GM12864 (cell line): ENCODE measurements around the gene GRIA4.
"Not testable (repeated sequence)": the region's sequence is repeated elsewhere in the genome, so short reads cannot be mapped to it uniquely, and the experiment has no call there.

ENCODE experiments used
- DNase-seq: peaks from one replicate; pipeline ENCODE4 v3.0.0-alpha.2; 2011; ENCODE audit warnings: low read depth
- H3K4me3 ChIP-seq: 2 replicates; pipeline ENCODE4 v1.5.1; 2011; ENCODE audit warnings: mild to moderate bottlenecking, low read depth, low read length, control low read depth
- CTCF ChIP-seq: IDR thresholded peaks from 2 replicates; pipeline ENCODE4 v1.5.1; 2011; ENCODE audit warnings: low read depth, mild to moderate bottlenecking, moderate library complexity, low read length, control low read depth, inconsistent platforms; ENCODE audit errors: missing control alignments

Gene GRIA4

DNA sequence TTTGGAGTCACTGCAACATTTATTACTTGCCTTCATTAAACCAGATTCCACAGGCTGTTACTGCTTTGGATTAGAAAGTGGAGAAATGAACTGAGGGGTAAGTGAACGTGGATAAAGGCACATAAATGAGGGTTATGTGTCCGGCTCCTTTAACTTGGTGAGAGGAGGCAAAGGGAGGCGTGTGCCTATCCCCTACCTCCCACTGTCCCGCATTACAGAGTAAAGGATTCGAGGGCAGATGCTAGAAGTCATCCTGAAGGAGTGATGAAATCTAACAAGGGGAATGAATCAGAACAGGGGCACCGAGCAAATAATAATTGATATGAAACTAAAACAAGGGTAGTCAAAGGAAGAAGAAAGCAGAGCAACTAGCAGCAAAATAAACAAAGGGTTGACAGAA is 147.2 kb downstream of the GRIA4 start:
- TF ChIP-seq CTCF, result no peak
- DNase-seq, result no peak
- no peak overlapping the region for H3K4me3 ChIP-seq

DNA sequence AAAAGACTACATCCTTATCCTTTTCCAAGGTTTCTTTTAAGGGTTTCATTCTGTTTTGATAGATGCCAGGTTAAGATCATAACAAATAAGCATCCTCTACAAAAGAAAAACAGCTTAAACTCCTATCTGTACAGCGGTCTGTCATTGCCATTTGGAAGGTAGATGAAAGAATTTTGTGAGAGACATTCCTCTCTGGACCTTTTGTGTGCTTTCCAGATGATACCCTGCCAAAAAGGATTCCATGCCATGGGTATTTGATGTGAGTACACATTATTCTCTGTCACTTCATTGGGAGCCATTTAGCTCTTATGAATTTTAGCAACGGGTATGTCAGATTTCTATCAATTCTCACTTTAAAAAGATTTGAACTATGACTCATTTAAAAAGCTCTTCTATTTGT is 153.7 kb downstream of the GRIA4 start:
- no peak overlapping the region for H3K4me3 ChIP-seq
- DNase-seq, result no peak
- TF ChIP-seq CTCF, result no peak

DNA sequence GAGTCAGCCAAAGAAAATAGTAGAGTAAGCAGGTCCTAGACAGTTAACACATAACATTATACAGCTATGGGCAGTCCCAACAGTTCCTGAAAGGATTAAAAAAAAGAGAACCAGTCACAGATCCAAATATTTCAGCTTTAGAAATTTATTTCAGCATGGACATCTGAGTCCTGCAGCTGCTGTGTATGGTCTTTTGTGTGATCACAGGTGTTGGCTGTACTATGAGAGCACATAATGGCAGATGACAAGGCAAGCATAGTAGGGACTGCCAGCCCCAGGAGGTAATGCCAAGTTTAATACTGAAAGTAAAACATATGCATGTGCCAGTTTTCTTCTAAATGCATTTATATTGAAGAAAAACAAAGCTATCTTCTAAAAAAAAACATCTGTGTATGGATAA is 158.1 kb downstream of the GRIA4 start:
- no peak overlapping the region for H3K4me3 ChIP-seq
- DNase-seq, result no peak
- TF ChIP-seq CTCF, result no peak

GRCh38 chr11:105769627-105770026 is 159.8 kb downstream of the GRIA4 start:
- DNase-seq, result no peak
- TF ChIP-seq CTCF, result no peak
- H3K4me3 ChIP-seq, result no peak overlapping the region

GRCh38 chr11:105773452-105773851 is 163.6 kb downstream of the GRIA4 start:
- DNase-seq, H3K4me3 ChIP-seq: not testable (repeated sequence)

- no peak for TF ChIP-seq CTCF
- no peak for DNase-seq
Observed at GRCh38 chr11:105774899-105775298, 165.0 kb downstream of the GRIA4 start.

DNA sequence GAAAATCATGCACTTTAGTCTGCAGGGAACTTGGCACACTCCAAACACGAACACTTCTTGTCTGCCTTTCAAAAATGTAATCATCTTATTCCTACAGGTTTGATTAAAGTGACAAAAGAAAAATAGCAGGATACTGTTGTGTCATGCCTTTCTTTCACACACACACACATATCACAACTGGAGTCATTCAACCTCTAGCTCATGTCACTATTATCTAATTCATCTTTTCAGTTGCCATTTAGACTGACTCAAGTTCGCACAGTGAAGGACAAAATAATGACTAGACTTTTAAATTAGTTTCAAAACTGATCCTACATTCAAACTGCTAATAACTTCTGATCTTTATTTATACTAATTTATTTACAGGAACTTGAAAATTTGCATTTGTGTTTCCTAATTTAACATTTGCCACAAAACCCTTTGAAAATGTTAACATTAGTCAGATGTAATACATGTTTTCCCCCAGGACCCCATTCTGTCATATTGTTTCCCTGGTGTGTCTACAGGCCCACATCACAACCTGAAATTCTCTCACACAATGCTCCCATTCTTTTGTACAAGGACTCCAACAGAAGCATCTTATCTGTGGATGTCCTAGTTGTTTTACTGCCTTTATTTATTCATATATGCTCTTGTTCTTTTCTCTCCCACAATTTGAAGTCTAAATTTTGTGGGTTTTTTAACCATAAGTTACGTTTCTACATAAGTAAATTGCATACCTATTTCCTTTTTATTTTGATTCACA is 171.1 kb downstream of the GRIA4 start:
- no peak for DNase-seq
- TF ChIP-seq CTCF, result no peak
- no peak overlapping the region for H3K4me3 ChIP-seq

More at GRCh38 chr11:105774899-105775298, 165.0 kb downstream of the GRIA4 start:
- no peak overlapping the region for H3K4me3 ChIP-seq
